Neural crest cell (in vitro differentiated cells): ENCODE data around the gene MAGED1. TPM values are rescaled to one million over a fixed set of nuclear protein-coding genes. Genes with fewer than 3 reads are reported as not detected.

ENCODE experiments used
- DNase-seq: peaks from one replicate; pipeline ENCODE4 v3.0.0; 2021; ENCODE audit warnings: low read depth, mixed read lengths, low spot score
- H3K27ac Mint-ChIP-seq: one replicate; pipeline ENCODE4 v1.8.0; 2021; ENCODE audit warnings: mild to moderate bottlenecking, mixed read lengths; ENCODE audit not compliant: unreplicated experiment
- H3K27me3 Mint-ChIP-seq: 2 replicates; pipeline ENCODE4 v1.8.0; 2021; ENCODE audit warnings: low read depth, mild to moderate bottlenecking, mixed read lengths
- H3K36me3 Mint-ChIP-seq: 2 replicates; pipeline ENCODE4 v1.8.0; 2021; ENCODE audit warnings: low read depth, mild to moderate bottlenecking, mixed read lengths
- H3K4me1 Mint-ChIP-seq: 2 replicates; pipeline ENCODE4 v1.8.0; 2021; ENCODE audit warnings: mixed read lengths
- H3K4me3 Mint-ChIP-seq: one replicate; pipeline ENCODE4 v1.8.0; 2021; ENCODE audit warnings: mild to moderate bottlenecking, mixed read lengths
- H3K9me3 Mint-ChIP-seq: 2 replicates; pipeline ENCODE4 v1.8.0; 2021; ENCODE audit warnings: mixed read lengths
- CTCF ChIP-seq: fragments of 200-600 bp; sonication (generic); conservative IDR thresholded peaks from 2 replicates; pipeline ENCODE4 v1.5.0; 2021; ENCODE audit warnings: antibody characterized with exemption, mild to moderate bottlenecking
- long read RNA-seq: library from polyadenylated mRNA; unstranded; transcript quantifications from one replicate; pipeline ENCODE4 v2.0.0, GENCODE V29; 2020
- total RNA-seq: library from RNA; stranded (reverse); gene quantifications from 2 replicates; pipeline ENCODE4 v1.2.1, GENCODE V29; 2021

Gene MAGED1
- total RNA-seq = 237 and 246 TPM in 2 replicates
- long read RNA-seq, transcript MAGED1-201 (13 exons, 2,747 nt) = major isoform, 44 of 122 reads
- long read RNA-seq, transcript MAGED1-204 (13 exons, 2,701 nt) = minor isoform, 25 of 122 reads
- long read RNA-seq, partial matches to known transcripts = 48 of 122 reads
- long read RNA-seq, other reads (novel, unspliced or antisense) = 4 of 122 reads

DNA sequence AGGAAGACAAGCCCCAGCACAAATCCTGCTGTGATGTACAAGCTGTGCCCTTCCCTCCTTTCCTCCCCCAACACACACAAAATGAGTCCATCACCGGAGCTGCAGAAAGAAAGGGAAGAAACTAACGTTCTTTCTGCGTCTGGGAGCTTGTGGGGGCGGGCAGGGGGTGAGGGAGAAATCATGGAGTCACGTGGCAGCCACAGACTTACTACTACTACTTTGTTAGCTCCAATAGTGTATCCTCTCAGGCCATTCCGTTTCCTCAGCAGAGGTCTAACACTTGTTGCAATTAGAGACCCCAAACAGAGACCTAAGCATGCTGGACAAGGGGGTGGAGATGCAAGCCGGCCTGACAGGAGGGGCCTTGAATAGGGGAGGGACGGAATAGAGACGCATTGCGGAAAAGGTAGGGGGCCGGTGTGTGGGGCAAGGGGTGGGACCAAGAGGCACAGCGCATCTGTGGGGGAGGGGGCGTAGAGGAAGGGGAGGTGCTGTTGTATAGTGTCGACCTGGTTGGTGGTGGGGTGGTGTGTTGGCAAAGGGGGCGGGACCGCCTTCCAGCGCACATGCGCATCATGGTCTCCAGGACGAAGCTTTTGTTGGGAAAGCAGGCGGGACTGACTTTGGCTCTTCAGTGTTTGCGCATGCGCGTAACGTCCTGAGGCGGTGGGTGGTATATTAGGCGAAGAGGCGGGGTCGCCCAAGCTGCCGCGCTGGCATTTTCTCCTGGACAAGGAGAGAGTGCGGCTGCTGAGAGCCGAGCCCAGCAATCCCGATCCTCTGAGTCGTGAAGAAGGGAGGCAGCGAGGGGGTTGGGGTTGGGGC, at the start of gene MAGED1:
MAGED1 (plus strand) TSS at position 703 of the 825 bp plus-strand sequence. CDS start 682 bp downstream, outside the sequence.
- peak within 1 kb of the TSS; percentile 87 for H3K27ac Mint-ChIP-seq
- peaks cover 21% of the 10 kb centered on the region for H3K36me3 Mint-ChIP-seq
- H3K4me3 Mint-ChIP-seq = peak within 1 kb of the TSS; percentile 94
- peak; percentile 81 for DNase-seq
- H3K9me3 Mint-ChIP-seq = no peaks in the 10 kb centered on the region
- peaks cover 3% of the 10 kb centered on the region for H3K27me3 Mint-ChIP-seq
- H3K4me1 Mint-ChIP-seq = peaks cover 42% of the 10 kb centered on the region
- no peak for TF ChIP-seq CTCF

DNA sequence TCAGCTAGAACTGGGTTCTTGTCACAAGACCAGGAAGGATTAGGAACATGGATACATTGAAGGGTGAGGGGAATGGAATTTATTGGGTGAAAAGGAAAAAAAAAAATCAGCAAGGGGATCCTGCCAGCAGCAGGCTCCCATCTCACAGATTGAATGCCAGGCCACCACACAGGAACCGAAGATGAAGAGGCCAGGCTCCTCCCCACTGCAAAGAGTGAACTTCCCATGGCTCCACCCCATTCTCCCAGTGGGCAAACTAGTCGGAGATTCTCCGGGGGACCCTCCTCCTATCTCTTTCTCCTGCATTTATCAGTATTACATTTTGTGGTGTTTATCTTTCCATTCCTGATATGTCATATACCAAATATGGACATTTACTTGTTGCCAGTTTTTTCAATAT, 46.0 kb upstream of the MAGED1 start:
- Mint-ChIP-seq H3K27ac (no peak overlapping the region), H3K4me1 (peaks cover 11% of the 10 kb centered on the region)

GRCh38 chrX:51851507-51852085, 41.8 kb upstream of the MAGED1 start:
- Mint-ChIP-seq H3K36me3 (peaks cover 23% of the 10 kb centered on the region), H3K9me3 (peaks cover 6% of the 10 kb centered on the region), H3K4me1 (peaks cover 26% of the 10 kb centered on the region), H3K27me3 (no peaks in the 10 kb centered on the region), H3K4me3 (no peak overlapping the region), H3K27ac (peak overlapping the region; percentile 85)
- no peak for DNase-seq
- TF ChIP-seq CTCF = no peak

More for the DNA sequence above, 46.0 kb upstream of the MAGED1 start:
- no peak overlapping the region for H3K4me3 Mint-ChIP-seq
- DNase-seq = no peak
- TF ChIP-seq CTCF = no peak
- peaks cover 7% of the 10 kb centered on the region for H3K9me3 Mint-ChIP-seq
- H3K36me3 Mint-ChIP-seq = peaks cover 12% of the 10 kb centered on the region
- no peaks in the 10 kb centered on the region for H3K27me3 Mint-ChIP-seq

DNA sequence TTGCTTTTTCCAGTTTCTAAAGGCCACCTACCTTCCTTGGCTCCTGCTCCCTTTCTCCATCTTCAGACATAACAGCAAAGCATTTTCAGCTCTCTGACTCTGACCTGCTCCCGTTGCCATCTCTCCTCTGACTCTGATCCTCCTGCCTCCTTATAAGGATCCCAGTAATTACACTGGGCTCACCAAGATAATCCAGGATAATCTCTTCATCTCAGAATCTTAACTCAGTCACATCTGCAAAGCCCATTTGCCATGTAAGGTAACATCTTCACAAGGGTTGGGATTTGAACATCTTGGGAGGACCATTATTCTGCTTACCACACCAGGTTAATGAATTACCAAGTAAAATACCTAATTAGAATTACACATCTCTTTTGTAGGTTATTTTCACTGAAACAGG, 41.3 kb upstream of the MAGED1 start:
- no peaks in the 10 kb centered on the region for H3K27me3 Mint-ChIP-seq
- H3K9me3 Mint-ChIP-seq = peaks cover 7% of the 10 kb centered on the region

More for the DNA sequence above, 41.3 kb upstream of the MAGED1 start:
- H3K27ac Mint-ChIP-seq = peak overlapping the region; percentile 60
- peaks cover 26% of the 10 kb centered on the region for H3K36me3 Mint-ChIP-seq
- peaks cover 26% of the 10 kb centered on the region for H3K4me1 Mint-ChIP-seq
- TF ChIP-seq CTCF = no peak
- DNase-seq = no peak
- H3K4me3 Mint-ChIP-seq = no peak overlapping the region
